ENCODE measurements around the gene KSR2.

Gene KSR2

GRCh38 chr12:117484901-117485300, 483.9 kb downstream of the KSR2 start:
- no peak for DNase-seq

DNA sequence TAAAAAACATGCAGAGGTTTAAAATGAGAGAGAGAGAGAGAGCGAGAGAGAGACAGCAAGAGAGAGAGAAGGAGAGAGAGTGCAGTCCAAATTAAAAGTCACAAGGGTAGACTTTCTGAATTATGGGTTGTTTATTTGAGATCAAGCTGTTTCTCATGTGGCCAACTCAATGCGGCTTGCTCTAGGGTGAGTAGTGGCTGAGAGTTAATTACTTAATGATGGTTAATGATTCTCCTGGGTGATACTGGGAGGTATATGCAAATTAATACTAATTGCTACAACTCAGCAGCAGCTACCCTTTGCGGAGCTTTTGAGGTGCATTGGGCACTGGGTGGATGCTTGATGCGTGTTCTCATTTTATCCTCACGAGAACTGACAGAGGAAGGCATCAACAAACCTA, 485.3 kb downstream of the KSR2 start:
- DNase-seq: no peak

DNA sequence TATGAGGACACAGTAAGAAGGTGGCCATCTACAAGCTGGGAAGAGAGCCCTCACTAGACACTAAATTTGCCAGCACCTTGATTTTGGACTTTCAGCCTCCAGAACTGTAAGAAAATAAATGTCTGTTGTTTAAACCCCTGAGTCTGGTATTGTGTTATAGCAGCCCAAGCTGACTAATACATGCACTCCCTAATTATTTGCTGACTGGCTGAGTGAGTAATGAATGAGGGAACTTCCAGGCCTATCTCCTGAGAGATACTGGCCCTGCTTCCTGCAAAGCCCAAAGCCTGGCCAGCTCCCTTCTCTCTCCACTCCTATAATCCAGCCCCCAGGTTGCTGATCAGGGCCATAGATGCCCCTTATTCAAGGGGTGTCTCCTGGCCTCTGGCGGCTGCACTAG, 487.3 kb downstream of the KSR2 start:
- no peak for DNase-seq

- DNase-seq: no peak
Measured at GRCh38 chr12:117476341-117476740, 492.4 kb downstream of the KSR2 start.

GRCh38 chr12:117473856-117474255, 494.9 kb downstream of the KSR2 start:
- DNase-seq: no peak

GRCh38 chr12:117472983-117473382, 495.8 kb downstream of the KSR2 start:
- no peak for DNase-seq

- DNase-seq: no peak
Measured at GRCh38 chr12:117470804-117471203, 498.0 kb downstream of the KSR2 start.

DNA sequence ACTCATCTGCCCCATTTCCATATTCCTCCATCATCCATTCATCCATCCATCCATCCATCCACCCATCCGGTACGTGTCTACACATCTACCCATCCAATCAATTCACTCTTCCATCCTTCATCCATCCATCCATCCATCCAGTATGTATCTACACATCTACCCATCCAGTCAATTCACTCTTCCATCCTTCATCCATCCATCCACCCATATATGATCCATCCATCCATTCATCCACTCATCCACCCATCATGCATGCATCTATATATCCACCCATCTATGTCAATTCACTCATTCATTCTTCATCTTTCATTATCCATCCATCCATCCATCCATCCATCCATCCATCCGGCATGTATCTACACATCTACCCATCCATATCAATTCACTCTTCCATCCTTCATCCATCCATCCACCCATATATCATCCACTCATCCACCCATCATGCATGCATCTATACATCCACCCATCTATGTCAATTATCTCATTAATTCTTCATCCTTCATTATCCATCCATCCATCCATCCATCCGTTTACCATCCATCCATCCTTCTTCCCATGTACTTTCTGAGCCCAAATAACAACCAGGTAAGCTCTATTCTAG, 498.8 kb downstream of the KSR2 start:
- DNase-seq: no peak

DNA sequence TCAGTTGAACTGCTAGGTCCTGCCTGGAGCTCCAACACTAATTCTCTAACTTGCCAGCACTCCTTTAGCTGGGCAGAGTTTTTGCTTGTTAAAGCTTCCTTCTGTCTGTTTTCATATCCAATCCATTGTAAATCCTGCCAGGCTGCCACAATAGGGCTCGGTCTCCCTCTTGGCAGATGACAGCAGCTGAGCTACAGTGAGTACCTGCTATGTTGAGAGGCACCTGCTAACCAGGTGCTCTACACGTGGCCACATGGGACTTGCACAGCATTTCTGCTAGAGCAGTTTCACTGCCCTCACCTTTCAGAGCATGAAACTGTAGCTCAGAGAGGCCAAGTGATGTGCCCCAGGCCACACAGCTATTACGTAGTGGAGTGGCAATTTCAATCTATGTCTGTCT, 500.8 kb downstream of the KSR2 start:
- no peak for DNase-seq

DNA sequence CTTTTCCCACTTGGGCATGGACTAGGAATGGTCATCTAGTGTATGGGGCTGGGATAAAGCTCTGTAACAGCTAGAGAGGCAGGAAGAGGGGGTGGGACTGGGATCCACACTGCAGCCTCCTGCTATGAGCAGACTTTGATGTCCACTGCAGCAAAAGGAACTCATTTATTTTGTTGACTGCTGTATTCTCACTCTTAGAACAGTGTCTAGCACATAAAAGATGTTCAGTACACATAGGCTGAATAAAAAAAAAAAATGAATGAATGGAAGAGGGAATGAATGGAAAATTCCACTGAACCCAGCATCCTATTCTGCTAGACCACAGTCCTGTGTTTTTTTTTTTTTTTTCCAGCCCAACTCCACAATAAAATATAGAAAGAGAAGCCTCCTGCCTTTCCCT, 501.2 kb downstream of the KSR2 start:
- no peak for DNase-seq

- DNase-seq: no peak
Measured at GRCh38 chr12:117466677-117467362, 502.0 kb downstream of the KSR2 start.

DNA sequence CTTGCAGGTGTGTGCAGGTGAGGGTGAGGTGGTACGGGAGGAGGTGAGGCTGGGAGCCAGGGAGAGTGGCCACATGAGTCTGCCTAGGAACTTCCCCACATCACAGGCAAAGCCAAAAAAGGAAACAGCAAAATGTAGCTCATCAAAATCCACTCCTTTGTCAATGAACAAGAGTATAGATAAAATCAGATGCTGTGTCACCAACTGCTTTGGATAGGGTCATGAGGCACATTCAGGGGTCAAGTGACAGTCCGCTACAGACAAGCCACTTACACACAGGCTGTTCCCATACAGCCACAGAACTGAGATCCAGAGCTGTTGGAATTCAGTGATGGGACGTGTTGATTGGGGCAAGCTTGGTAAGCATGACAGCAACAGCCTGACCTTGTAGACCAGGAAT, 507.1 kb downstream of the KSR2 start:
- DNase-seq: no peak

DNA sequence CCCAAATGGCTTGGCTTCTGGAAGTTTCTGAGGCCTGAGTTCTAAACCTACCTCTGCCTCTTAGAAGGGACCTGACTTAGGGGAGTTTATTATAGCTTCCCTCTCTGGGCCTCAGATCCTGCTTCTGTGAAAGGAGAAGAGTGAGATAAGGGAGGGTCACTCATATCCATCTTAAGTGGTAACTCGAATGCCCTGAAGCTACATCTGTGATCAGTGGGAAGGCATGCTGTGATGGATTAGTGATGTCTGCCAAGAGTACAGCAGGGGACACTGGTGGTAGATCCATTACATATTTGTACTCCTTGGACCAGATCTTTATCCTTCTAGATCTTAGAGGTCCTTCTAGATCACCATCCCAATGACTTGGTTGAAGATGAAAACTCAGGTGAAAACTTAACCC, 509.6 kb downstream of the KSR2 start:
- no peak for DNase-seq

- DNase-seq: no peak
Measured at GRCh38 chr12:117457189-117457588, 511.6 kb downstream of the KSR2 start.

- DNase-seq: no peak
Measured at GRCh38 chr12:117456076-117456475, 512.7 kb downstream of the KSR2 start.

GRCh38 chr12:117453961-117454360, 514.8 kb downstream of the KSR2 start:
- DNase-seq: no peak

DNA sequence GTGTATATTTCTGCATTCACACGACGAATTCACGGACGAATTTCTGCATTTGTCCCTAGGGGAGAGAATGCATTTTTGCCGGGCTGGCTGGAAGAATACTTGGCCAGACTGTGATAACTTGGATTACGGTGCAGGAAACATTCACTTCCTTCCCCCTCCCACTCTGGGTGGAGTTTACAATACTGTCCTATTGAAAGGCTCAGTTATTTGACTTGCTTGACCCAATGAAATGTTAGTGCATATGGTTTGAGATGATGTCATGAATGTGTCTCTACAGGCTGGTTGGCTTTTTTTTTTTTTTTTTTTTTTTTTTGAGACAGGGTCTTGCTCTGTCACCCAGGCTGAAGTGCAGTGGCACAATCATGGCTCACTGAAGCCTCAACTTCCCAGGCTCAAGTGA, 516.7 kb downstream of the KSR2 start:
- DNase-seq: no peak

DNA sequence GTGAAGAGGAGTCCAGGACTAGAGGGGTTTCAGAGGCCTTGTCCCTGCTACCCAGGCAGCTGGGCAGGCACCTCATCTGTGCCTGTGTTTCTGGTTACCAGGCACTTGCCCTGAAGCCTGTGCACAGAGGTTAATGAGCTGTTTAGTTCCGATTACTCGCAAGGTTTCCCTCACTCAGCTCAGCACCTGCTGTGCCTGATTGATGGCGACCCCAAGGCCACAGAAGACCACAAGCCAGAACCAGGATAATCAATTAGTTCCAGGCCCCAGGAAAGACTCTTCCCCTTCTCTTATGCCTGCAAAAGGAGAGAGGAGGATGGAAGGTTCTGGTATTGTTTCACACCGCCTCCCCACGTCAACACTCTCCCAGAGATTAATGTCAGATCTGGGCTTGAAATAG, 518.6 kb downstream of the KSR2 start:
- no peak for DNase-seq

- DNase-seq: no peak
Measured at GRCh38 chr12:117447665-117448366, 521.0 kb downstream of the KSR2 start.

DNA sequence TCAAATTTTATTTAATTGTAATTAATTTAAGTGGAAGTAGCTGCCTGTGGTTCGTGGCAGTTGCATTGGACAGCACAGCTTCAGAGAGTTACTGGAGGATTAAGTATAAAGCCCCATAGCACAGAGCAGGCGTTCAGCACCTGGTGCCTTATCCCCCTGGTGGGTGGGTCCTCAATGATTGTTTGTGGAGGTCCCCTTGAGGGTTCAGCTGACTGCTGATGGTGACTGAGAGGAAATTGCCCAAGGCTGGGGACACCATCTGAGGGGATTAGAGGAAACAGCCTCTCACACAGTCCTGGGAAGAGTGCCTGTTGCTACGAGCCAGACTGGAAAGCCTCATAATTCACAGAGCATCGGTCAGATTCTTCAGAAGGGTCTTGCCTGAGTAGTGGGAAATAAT, 524.0 kb downstream of the KSR2 start:
- DNase-seq: no peak

DNA sequence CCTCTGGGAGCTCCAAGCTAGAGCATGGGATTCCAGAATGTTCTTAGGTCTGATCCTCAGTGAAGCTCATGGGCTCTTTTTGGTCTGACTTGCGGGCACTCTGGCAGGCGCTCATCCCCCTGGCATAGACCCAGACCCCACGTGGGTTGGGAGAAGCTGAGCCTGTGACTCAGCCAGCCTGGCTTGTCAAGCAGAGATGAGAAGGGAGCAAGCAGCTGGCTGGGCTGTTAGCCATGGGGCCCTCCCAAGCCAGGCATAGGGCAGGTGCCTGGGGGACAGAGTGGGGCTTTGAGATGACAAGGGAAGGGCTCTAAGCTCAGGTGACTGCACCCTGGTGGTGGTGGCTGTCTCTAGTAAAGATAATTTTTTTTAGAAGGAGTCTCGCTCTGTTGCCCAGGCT, 527.0 kb downstream of the KSR2 start:
- DNase-seq: no peak

DNA sequence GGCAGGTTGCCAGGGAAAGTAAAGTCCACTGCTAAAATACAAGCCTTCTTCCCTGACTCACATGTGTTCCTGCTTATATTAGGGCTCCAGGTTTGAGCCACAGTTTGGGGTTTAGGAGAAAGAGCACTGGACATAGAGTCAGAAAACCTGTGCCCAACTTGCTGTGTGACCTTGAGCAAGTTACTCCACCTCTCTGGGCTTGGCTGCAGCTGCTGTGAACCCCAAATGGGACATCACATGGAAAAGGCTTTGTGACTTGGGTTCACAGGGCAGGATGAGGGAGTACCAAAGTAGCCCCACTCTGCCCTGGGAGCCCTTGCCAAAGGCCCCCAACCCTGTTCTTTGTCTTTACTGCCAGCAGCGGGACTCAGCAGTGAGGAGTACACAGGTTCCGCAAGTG, 528.4 kb downstream of the KSR2 start:
- DNase-seq: no peak

DNA sequence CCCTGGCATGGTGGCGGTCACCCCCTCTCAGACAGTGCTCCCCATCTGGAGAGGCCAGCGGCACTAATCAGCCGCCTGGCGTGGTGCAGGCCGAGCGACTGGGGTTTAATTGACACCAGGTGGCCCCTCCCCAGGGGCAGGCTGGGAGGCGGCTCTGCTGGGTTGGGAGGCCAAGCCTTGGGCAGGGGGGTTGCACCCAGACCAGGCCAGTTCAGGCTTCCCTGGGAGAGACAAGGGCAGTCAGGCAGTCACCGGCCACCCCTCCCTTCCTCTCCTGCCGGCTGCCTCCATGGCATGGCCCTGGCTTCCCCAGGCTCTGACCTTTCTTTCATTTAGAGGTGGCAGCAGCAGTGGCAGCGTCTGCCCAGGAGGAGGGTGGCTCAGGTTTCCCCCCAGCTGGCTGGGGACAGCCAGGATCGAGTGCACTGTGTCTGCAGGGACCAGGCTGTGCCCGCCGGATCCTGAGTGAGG, 529.2 kb downstream of the KSR2 start:
- no peak for DNase-seq

- DNase-seq: no peak
Measured at GRCh38 chr12:117438809-117439208, 530.0 kb downstream of the KSR2 start.
